Measurements from ENCODE around the gene PHF10.

Gene PHF10

DNA sequence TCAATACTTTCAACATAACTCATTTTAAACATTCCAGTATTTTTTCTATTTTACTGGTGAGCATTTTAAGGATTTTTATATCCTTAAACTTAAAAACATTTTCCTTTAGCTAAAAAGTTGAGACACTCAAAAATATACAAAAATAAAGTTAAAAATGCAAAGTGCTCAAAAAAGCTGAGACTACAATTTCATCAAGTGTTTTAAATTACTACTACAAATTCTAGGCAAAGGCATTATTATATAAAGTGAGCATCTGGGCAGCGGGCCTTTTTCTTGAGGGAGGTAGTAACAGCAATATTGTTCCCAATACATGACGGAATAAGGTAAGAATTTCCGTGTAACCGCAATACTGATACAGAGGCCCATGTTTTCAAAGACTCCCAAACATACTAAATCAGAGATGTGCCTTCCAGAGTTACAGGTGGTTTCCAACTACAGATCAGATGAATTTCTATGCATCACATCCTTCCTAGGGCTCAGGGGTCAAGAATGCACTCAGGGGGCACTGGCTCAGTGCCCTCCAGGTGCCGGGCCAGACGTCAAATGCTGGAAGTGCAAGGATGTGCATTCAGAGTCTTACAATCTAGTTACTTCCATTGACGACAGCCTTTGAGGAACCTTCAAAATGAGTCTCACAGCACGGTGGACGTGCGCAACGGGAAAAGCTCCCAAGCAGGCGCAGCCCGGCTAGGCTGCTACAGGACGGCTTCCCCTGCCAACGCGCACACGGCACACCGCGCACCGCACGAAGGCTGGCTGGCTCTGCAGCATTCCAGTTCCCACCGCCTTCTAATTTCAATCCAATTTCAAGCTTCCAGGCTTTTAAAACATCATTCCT lies 1.7 kb downstream of the PHF10 start:
- Histone ChIP-seq H3K27me3 (ENCODE audit: insufficient read depth, poor library complexity, severe bottlenecking) (no peaks in the 10 kb centered on the region), H3K27ac (replicated peaks) (peak overlapping the region; percentile 73), H3K4me3 (replicated peaks; ENCODE audit: insufficient read depth, low read length) (peak overlapping the region; percentile 70)
- TF ChIP-seq SPI1 (IDR thresholded peaks at IDR 0.05; ENCODE audit: borderline replicate concordance, low read depth) (no peak), POLR2AphosphoS5 (IDR thresholded peaks at IDR 0.05; ENCODE audit: low read depth) (peak; percentile 53; the same call in 1 of the 2 replicates)
- peak; percentile 42 to 73 for DNase-seq (ENCODE audit: low read depth in 1 of 2, low spot score in 1 of 2)

DNA sequence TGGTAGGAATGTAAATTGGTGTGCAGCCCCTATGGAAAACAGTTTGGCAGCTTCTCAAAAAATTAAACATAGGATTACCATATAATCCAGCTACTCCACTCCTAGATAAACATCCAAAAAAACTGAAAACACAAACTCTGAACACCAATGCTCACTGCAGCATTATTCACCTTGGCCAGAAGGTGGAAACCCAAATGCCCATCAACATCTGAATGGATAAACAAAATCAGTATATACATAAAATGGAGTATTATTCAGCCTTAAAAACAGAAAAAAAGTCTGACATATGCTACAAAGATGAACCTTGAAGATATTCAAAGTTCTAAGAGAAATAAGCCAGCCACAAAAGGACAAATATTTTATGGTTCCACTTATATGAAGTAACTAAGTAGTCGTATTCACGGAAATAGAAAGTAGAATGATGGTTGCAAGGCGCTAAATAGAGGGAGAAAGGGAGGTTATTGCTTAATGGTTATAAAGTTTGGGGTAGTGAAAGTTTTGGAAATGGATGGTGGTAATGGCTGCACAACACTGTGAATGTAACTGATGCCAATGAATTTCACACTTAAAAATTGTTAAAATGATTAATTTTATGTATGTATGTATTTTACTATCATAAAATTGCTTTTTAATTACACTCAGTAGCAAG lies 4.0 kb downstream of the PHF10 start:
- Histone ChIP-seq H3K4me3 (replicated peaks; ENCODE audit: insufficient read depth, low read length) (no peak overlapping the region), H3K27me3 (ENCODE audit: insufficient read depth, poor library complexity, severe bottlenecking) (no peaks in the 10 kb centered on the region), H3K27ac (replicated peaks) (no peak overlapping the region)
- no peak for DNase-seq (ENCODE audit: low read depth in 1 of 2, low spot score in 1 of 2)
- TF ChIP-seq POLR2AphosphoS5 (IDR thresholded peaks at IDR 0.05; ENCODE audit: low read depth) (no peak), SPI1 (IDR thresholded peaks at IDR 0.05; ENCODE audit: borderline replicate concordance, low read depth) (no peak), GABPA (IDR thresholded peaks at IDR 0.05; ENCODE audit: low read depth) (no peak)
- TF ChIP-seq, protein P1, sequence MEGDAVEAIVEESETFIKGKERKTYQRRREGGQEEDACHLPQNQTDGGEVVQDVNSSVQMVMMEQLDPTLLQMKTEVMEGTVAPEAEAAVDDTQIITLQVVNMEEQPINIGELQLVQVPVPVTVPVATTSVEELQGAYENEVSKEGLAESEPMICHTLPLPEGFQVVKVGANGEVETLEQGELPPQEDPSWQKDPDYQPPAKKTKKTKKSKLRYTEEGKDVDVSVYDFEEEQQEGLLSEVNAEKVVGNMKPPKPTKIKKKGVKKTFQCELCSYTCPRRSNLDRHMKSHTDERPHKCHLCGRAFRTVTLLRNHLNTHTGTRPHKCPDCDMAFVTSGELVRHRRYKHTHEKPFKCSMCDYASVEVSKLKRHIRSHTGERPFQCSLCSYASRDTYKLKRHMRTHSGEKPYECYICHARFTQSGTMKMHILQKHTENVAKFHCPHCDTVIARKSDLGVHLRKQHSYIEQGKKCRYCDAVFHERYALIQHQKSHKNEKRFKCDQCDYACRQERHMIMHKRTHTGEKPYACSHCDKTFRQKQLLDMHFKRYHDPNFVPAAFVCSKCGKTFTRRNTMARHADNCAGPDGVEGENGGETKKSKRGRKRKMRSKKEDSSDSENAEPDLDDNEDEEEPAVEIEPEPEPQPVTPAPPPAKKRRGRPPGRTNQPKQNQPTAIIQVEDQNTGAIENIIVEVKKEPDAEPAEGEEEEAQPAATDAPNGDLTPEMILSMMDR (IDR thresholded peaks at IDR 0.05; ENCODE audit: insufficient read depth, low read length), result no peak
- TF ChIP-seq, protein P2, sequence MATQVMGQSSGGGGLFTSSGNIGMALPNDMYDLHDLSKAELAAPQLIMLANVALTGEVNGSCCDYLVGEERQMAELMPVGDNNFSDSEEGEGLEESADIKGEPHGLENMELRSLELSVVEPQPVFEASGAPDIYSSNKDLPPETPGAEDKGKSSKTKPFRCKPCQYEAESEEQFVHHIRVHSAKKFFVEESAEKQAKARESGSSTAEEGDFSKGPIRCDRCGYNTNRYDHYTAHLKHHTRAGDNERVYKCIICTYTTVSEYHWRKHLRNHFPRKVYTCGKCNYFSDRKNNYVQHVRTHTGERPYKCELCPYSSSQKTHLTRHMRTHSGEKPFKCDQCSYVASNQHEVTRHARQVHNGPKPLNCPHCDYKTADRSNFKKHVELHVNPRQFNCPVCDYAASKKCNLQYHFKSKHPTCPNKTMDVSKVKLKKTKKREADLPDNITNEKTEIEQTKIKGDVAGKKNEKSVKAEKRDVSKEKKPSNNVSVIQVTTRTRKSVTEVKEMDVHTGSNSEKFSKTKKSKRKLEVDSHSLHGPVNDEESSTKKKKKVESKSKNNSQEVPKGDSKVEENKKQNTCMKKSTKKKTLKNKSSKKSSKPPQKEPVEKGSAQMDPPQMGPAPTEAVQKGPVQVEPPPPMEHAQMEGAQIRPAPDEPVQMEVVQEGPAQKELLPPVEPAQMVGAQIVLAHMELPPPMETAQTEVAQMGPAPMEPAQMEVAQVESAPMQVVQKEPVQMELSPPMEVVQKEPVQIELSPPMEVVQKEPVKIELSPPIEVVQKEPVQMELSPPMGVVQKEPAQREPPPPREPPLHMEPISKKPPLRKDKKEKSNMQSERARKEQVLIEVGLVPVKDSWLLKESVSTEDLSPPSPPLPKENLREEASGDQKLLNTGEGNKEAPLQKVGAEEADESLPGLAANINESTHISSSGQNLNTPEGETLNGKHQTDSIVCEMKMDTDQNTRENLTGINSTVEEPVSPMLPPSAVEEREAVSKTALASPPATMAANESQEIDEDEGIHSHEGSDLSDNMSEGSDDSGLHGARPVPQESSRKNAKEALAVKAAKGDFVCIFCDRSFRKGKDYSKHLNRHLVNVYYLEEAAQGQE (IDR thresholded peaks at IDR 0.05; ENCODE audit: insufficient replicate concordance, low read depth), result no peak

DNA sequence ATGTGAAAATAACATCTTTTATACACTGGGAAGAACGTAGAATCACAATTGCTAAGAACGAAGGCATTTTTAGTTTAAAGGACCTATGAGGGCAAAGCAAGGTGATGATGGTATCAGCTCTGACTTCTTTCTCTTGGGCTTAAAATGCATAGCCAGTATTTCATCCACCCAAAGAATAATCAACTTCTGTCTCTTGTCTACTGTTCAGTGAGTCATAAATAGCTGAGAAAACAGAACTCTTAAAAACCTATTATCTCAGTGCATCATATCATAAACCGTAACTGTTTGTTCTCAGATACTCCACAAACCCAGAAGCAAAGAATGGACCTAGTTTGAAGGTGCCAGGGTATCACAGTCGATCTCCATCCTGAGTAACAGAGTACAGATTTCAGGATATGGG lies 5.2 kb downstream of the PHF10 start:
- no peak for DNase-seq (ENCODE audit: low read depth in 1 of 2, low spot score in 1 of 2)
- no peak overlapping the region for H3K27ac ChIP-seq (replicated peaks)
- no peak overlapping the region for H3K4me3 ChIP-seq (replicated peaks; ENCODE audit: insufficient read depth, low read length)
- no peaks in the 10 kb centered on the region for H3K27me3 ChIP-seq (ENCODE audit: insufficient read depth, poor library complexity, severe bottlenecking)
- no peak for TF ChIP-seq POLR2AphosphoS5 (IDR thresholded peaks at IDR 0.05; ENCODE audit: low read depth)
- TF ChIP-seq SPI1 (IDR thresholded peaks at IDR 0.05; ENCODE audit: borderline replicate concordance, low read depth), result no peak
- TF ChIP-seq, protein P2 (IDR thresholded peaks at IDR 0.05; ENCODE audit: insufficient replicate concordance, low read depth), result no peak
- no peak for TF ChIP-seq GABPA (IDR thresholded peaks at IDR 0.05; ENCODE audit: low read depth)
- TF ChIP-seq, protein P1 (IDR thresholded peaks at IDR 0.05; ENCODE audit: insufficient read depth, low read length), result no peak

DNA sequence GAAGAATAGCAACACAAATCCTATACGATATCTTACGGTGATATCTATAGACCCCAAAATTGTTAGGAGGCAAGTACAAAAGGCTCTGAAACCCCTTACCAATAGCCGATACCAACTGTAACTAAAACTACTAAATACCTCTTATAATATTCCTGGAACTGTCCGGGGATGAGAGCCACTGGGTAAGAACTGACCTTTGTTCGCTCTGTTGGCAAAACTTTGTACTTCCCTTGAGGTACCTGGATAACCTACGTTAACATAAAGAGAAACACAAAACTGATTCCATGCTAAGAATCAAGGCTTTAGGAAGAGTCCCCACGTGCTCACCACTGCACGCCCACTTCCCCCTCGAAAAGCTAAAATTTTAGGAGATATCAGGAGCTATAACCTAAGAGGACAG lies 9.7 kb downstream of the PHF10 start:
- Histone ChIP-seq H3K4me3 (replicated peaks; ENCODE audit: insufficient read depth, low read length) (no peak overlapping the region), H3K27me3 (ENCODE audit: insufficient read depth, poor library complexity, severe bottlenecking) (no peaks in the 10 kb centered on the region)
- TF ChIP-seq SPI1 (IDR thresholded peaks at IDR 0.05; ENCODE audit: borderline replicate concordance, low read depth) (no peak), GABPA (IDR thresholded peaks at IDR 0.05; ENCODE audit: low read depth) (no peak), POLR2AphosphoS5 (IDR thresholded peaks at IDR 0.05; ENCODE audit: low read depth) (no peak)
- TF ChIP-seq, protein P2 (IDR thresholded peaks at IDR 0.05; ENCODE audit: insufficient replicate concordance, low read depth), result no peak
- TF ChIP-seq, protein P1 (IDR thresholded peaks at IDR 0.05; ENCODE audit: insufficient read depth, low read length), result no peak

More for the DNA sequence above, 9.7 kb downstream of the PHF10 start:
- H3K27ac ChIP-seq (replicated peaks), result no peak overlapping the region
- no peak for DNase-seq (ENCODE audit: low read depth in 1 of 2, low spot score in 1 of 2)

All from HL-60 (cell line).